CD4-positive, CD25-positive, alpha-beta regulatory T cell (primary cell): ENCODE results near the gene SLC39A9. TPM values are rescaled to one million over a fixed set of nuclear protein-coding genes. Genes with fewer than 3 reads are reported as not detected.
"Not testable (repeated sequence)": the region's sequence is repeated elsewhere in the genome, so short reads cannot be mapped to it uniquely, and the experiment has no call there.

ENCODE experiments used
- ATAC-seq, 2 donors: fragments of 150-1000 bp; cut with Tn5 transposase; one replicate each; pipeline ENCODE4 v1.10.0; 2021; ENCODE audit warnings: low read depth in 2 of 2, moderate number of reproducible peaks in 2 of 2, moderate library complexity in 1 of 2
- DNase-seq, 3 donors: peaks; one replicate each; pipeline versions ENCODE4 v3.0.0 to v3.0.0-alpha.2; 2012 to 2022; ENCODE audit warnings: mixed read lengths in 1 of 3
- H3K27ac ChIP-seq: one replicate; pipeline ENCODE4 v1.7.0; 2013; ENCODE audit warnings: mild to moderate bottlenecking, low read length; ENCODE audit not compliant: insufficient read depth, poor library complexity, severe bottlenecking
- H3K27me3 ChIP-seq: one replicate; pipeline ENCODE4 v1.7.0; 2013; ENCODE audit warnings: low read length; ENCODE audit not compliant: control insufficient read depth, insufficient read depth
- H3K36me3 ChIP-seq: one replicate; pipeline ENCODE4 v1.7.0; 2013; ENCODE audit warnings: mild to moderate bottlenecking, low read length, moderate library complexity; ENCODE audit not compliant: control insufficient read depth, insufficient read depth
- H3K4me1 ChIP-seq: 2 replicates; pipeline ENCODE4 v1.7.0; 2013; ENCODE audit warnings: mild to moderate bottlenecking, low read length; ENCODE audit not compliant: insufficient read depth, control insufficient read depth, poor library complexity, severe bottlenecking
- H3K4me3 ChIP-seq: one replicate; pipeline ENCODE4 v1.7.0; 2013; ENCODE audit warnings: low read depth, mild to moderate bottlenecking, low read length, moderate library complexity
- H3K9me3 ChIP-seq, 2 experiments: 1 replicate in 1 of 2; 2 replicates in 1 of 2; pipeline ENCODE4 v1.7.0; 2013; ENCODE audit warnings: low read length in 2 of 2, mild to moderate bottlenecking in 1 of 2, moderate library complexity in 1 of 2; ENCODE audit not compliant: control insufficient read depth in 2 of 2
- H3K27ac Mint-ChIP-seq, 3 donors: one replicate each; pipeline ENCODE4 v1.8.0; 2020 to 2022; ENCODE audit warnings: mild to moderate bottlenecking in 3 of 3, mixed read lengths in 3 of 3, moderate library complexity in 2 of 3
- H3K27me3 Mint-ChIP-seq: one replicate; pipeline ENCODE4 v1.8.0; 2022; ENCODE audit warnings: mild to moderate bottlenecking, mixed read lengths
- H3K36me3 Mint-ChIP-seq: one replicate; pipeline ENCODE4 v1.8.0; 2020; ENCODE audit warnings: mixed read lengths
- H3K4me1 Mint-ChIP-seq, 4 donors: one replicate each; pipeline ENCODE4 v1.8.0; 2020 to 2022; ENCODE audit warnings: mixed read lengths in 4 of 4, mild to moderate bottlenecking in 1 of 4
- H3K4me3 Mint-ChIP-seq, 4 donors: one replicate each; pipeline ENCODE4 v1.8.0; 2020 to 2022; ENCODE audit warnings: mild to moderate bottlenecking in 4 of 4, mixed read lengths in 4 of 4, moderate library complexity in 3 of 4
- H3K9me3 Mint-ChIP-seq, 7 donors: one replicate each; pipeline ENCODE4 v1.8.0; 2020 to 2022; ENCODE audit warnings: mixed read lengths in 7 of 7, mild to moderate bottlenecking in 3 of 7, moderate library complexity in 2 of 7
- polyA plus RNA-seq, 4 donors: library from polyadenylated mRNA; unstranded; fragments of 300-500 nt; fragmentation: Illumina TruSeq; gene quantifications; one replicate each; pipeline ENCODE4 v1.2.3, GENCODE V29; 2021
- total RNA-seq: library from RNA; stranded (reverse); gene quantifications from one replicate; pipeline ENCODE4 v1.2.3, GENCODE V29; 2022

The SLC39A9 gene
- total and polyA plus RNA-seq, 5 donors from 2014 or later: 16.4 to 33.1 (median 22.2) TPM

DNA sequence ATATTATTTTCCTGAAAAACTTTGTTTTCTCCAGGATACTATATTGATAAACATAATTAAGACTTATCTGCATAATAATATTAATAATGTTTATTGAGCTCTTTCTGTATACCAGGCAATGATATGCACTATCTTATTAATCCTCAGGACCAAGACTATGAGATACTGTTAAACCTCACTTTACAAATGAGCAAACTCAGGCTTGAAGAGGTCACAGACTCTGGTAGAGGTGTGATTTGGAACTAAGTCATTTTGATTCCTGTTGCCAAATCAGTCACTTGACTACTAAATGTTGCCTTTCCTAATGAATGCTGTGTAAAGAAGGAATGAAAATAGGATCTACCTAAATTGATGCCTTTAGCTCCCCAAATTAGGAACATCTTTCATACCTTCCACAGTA lies 7.3 kb downstream of the SLC39A9 start:
- DNase-seq (no peak), ATAC-seq (no peak)
- Mint-ChIP-seq H3K4me1 (peaks cover 26 to 54% (median 31%) of the 10 kb centered on the region in 4 donors), H3K36me3 (peaks cover 17% of the 10 kb centered on the region), H3K27ac (no peak overlapping the region), H3K9me3 (no peaks in the 10 kb centered on the region), H3K4me3 (no peak overlapping the region), H3K27me3 (no peaks in the 10 kb centered on the region)
- no peak overlapping the region for H3K27ac ChIP-seq
- H3K27me3 ChIP-seq: no peaks in the 10 kb centered on the region
- H3K36me3 ChIP-seq: peaks cover 10% of the 10 kb centered on the region
- peaks cover 6% of the 10 kb centered on the region for H3K4me1 ChIP-seq
- no peak overlapping the region for H3K4me3 ChIP-seq
- no peaks in the 10 kb centered on the region for H3K9me3 ChIP-seq

DNA sequence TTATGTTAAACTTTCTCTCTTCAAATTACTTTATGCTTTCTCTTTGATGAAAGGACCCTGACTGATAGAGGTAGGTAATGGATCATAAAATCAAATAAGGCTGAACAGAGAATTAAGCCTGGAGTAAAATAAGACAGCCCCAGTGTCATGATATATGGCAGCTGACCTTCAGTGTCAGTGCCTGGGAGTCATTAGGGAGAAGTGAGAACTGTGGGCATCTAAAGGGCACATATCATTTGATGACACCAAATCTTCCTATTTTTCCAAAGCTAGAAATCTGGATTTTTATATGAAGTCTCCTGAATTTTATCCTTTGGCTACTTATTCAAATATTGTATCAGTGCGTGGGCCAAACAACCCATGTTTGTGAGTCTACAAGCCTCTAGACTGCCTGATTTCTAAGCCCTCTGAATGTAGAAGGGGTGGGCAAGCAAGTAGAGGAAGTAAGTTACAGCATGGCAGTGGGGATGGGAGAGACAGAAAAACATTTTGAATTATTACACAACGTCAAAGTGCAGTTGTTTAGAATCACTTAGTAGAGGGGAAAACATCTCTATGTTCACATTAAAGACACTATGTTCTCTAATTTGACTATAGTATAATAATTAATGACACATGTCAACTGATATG lies 10.0 kb downstream of the SLC39A9 start:
- ATAC-seq: no peak
- Mint-ChIP-seq H3K9me3 (no peaks in the 10 kb centered on the region), H3K27me3 (no peaks in the 10 kb centered on the region), H3K27ac (no peak overlapping the region), H3K36me3 (peaks cover 17% of the 10 kb centered on the region), H3K4me1 (peaks cover 19 to 39% (median 23%) of the 10 kb centered on the region in 4 donors), H3K4me3 (no peak overlapping the region)
- H3K36me3 ChIP-seq: peaks cover 10% of the 10 kb centered on the region
- H3K4me1 ChIP-seq: no peaks in the 10 kb centered on the region
- no peak for DNase-seq
- no peaks in the 10 kb centered on the region for H3K27me3 ChIP-seq
- no peaks in the 10 kb centered on the region for H3K9me3 ChIP-seq
- no peak overlapping the region for H3K27ac ChIP-seq
- H3K4me3 ChIP-seq: no peak overlapping the region

DNA sequence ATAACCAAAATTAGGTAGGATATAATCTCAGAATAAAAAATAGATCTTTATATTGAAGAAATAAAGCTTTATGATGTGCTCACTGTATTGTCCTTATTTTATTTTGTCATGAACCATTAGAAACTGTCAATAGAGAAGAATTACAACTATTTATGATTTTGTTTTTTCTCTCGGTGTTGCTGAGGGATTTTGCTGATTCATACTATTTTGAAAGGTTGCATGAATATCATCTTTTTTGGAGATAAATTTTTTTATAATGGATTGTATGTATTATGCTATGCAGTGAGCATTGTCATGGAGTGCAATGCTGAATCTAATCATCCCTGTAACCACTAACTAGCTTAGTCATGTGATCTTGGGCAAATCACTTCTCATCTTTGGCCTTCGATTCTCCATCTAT lies 15.0 kb downstream of the SLC39A9 start:
- no peak for ATAC-seq
- no peak overlapping the region for H3K4me3 Mint-ChIP-seq
- no peak for DNase-seq
- H3K27me3 Mint-ChIP-seq: no peaks in the 10 kb centered on the region
- no peaks in the 10 kb centered on the region for H3K27me3 ChIP-seq
- no peaks in the 10 kb centered on the region for H3K4me1 ChIP-seq
- peaks cover 9% of the 10 kb centered on the region for H3K36me3 Mint-ChIP-seq
- H3K9me3 Mint-ChIP-seq: peaks cover 0 to 8% (median 0%) of the 10 kb centered on the region in 7 donors
- no peaks in the 10 kb centered on the region for H3K9me3 ChIP-seq
- H3K27ac Mint-ChIP-seq: no peak overlapping the region
- no peak overlapping the region for H3K27ac ChIP-seq
- peaks cover 7 to 31% (median 21%) of the 10 kb centered on the region in 4 donors for H3K4me1 Mint-ChIP-seq
- H3K36me3 ChIP-seq: no peaks in the 10 kb centered on the region
- H3K4me3 ChIP-seq: no peak overlapping the region

DNA sequence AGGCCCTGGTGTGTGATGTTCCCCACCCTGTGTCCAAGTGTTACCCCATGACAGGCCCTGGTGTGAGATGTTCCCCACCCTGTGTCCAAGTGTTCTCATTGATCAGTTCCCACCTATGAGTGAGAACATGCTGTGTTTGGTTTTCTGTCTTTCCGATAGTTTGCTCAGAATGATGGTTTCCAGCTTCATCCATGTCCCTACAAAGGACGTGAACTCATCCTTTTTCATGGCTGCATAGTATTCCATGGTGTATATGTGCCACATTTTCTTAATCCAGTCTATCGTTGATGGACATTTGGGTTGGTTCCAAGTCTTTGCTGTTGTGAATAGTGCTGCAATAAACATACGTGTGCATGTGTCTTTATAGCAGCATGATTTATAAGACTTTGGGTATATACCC lies 17.6 kb downstream of the SLC39A9 start:
- not testable (repeated sequence) for H3K36me3 ChIP-seq, H3K4me1 ChIP-seq, H3K4me3 Mint-ChIP-seq, H3K27me3 ChIP-seq, H3K36me3 Mint-ChIP-seq, H3K27ac Mint-ChIP-seq, H3K9me3 Mint-ChIP-seq, H3K27ac ChIP-seq, DNase-seq, ATAC-seq, H3K9me3 ChIP-seq, H3K27me3 Mint-ChIP-seq, H3K4me3 ChIP-seq
- peaks cover 20 to 48% (median 28%) of the 10 kb centered on the region in 4 donors for H3K4me1 Mint-ChIP-seq

DNA sequence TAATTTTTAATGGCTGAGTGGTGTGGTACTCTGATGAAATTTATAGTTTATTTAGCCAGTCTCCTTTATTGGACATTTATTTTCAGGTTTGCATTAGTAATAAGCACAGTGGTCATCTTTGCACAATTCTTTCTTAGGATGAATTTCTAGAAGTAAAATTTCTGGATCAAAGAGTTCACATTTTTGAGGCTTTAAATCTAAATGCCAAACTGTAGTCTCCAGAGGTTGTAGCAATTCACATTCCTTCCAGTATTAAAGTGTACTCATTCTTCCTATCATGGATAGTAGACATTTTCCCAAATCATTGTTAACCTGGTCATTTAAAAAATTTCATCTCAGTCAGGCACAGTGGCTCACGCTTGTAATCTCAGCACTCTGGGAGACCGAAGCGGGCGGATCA lies 24.8 kb downstream of the SLC39A9 start:
- H3K4me3 ChIP-seq: no peak overlapping the region
- H3K27ac Mint-ChIP-seq: no peak overlapping the region
- H3K9me3 Mint-ChIP-seq: peaks cover 0 to 1% (median 0%) of the 10 kb centered on the region in 7 donors
- H3K27ac ChIP-seq: no peak overlapping the region
- no peaks in the 10 kb centered on the region for H3K27me3 ChIP-seq
- DNase-seq (no peak), ATAC-seq (no peak)
- H3K4me1 Mint-ChIP-seq: peaks cover 14 to 31% (median 18%) of the 10 kb centered on the region in 4 donors
- H3K36me3 Mint-ChIP-seq: peaks cover 30% of the 10 kb centered on the region
- H3K36me3 ChIP-seq: peaks cover 34% of the 10 kb centered on the region
- no peaks in the 10 kb centered on the region for H3K4me1 ChIP-seq
- H3K4me3 Mint-ChIP-seq: no peak overlapping the region
- no peaks in the 10 kb centered on the region for H3K9me3 ChIP-seq
- H3K27me3 Mint-ChIP-seq: no peaks in the 10 kb centered on the region

DNA sequence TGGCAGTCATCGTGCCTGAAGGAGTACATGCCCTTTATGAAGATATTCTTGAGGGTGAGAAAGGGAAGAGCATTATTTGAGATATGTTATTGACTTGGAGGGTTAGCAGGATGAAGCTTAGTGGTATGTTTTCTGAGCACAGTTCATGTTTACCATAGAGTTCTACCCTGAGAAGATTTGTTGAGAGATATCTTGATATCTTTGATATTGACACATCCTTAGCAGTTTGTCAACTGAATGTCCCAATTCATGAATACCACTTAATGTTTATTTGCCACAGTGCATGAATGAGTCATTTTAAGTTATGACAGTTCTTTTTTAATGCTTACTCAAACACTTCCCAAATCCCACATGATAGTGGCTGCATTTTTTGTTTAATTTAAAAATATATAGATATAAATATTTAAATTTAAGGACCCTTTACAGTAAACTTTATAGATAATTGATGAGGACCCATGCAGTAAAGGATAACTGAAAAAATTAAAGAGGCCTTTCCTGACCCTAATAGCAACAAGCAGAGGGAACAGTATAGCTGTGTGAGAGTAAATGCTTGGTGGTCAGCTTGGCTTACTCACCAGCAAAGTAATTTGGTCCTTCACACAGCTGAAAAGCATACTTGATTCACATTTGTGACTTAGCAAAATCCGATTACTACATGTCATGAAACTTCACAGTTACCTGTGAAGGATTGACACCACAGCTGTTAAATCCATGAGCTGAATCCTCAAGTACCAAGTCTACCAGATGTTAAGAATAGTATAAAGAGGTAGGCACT lies 25.8 kb downstream of the SLC39A9 start:
- Histone ChIP-seq H3K4me1 (no peaks in the 10 kb centered on the region), H3K9me3 (no peaks in the 10 kb centered on the region), H3K27ac (no peak overlapping the region), H3K27me3 (no peaks in the 10 kb centered on the region), H3K36me3 (peaks cover 39% of the 10 kb centered on the region), H3K4me3 (no peak overlapping the region)
- Mint-ChIP-seq H3K4me1 (peaks cover 11 to 20% (median 16%) of the 10 kb centered on the region in 4 donors), H3K27ac (peak overlapping the region in 2 of 3 donors; percentile 14 to 56), H3K9me3 (peaks cover 0 to 1% (median 0%) of the 10 kb centered on the region in 7 donors), H3K27me3 (no peaks in the 10 kb centered on the region), H3K4me3 (no peak overlapping the region), H3K36me3 (peaks cover 35% of the 10 kb centered on the region)
- no peak for ATAC-seq
- DNase-seq: no peak

DNA sequence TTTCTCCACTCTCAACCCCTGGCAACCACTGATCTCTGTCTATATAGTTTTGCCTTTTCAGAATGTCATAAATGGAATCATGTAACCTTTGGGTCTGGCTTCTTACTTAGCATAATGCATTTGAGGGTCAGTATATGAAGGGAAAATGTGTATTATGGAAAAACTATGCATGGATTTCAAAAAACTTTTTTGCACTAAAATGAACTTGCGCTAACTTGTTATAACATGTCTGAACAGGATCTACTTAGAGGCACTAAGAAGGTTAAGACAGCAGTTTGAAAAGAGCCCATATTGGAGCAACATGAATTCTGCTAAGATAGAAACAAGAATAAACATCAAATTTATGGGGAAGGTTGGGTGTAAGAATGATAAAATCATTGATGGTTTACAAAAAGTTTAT lies 29.1 kb downstream of the SLC39A9 start:
- H3K27me3 ChIP-seq: no peaks in the 10 kb centered on the region
- Mint-ChIP-seq H3K36me3 (peaks cover 52% of the 10 kb centered on the region), H3K4me3 (no peak overlapping the region), H3K27ac (no peak overlapping the region), H3K9me3 (peaks cover 0 to 1% (median 0%) of the 10 kb centered on the region in 7 donors), H3K27me3 (no peaks in the 10 kb centered on the region), H3K4me1 (peaks cover 0 to 7% (median 2%) of the 10 kb centered on the region in 4 donors)
- H3K4me1 ChIP-seq: no peaks in the 10 kb centered on the region
- H3K27ac ChIP-seq: no peak overlapping the region
- H3K4me3 ChIP-seq: no peak overlapping the region
- peaks cover 39% of the 10 kb centered on the region for H3K36me3 ChIP-seq
- ATAC-seq (no peak), DNase-seq (no peak)
- H3K9me3 ChIP-seq: no peaks in the 10 kb centered on the region
